ENCODE data around the gene DPH7. TPM values are rescaled to one million over a fixed set of nuclear protein-coding genes. Genes with fewer than 3 reads are reported as not detected.
A peak's percentile ranks its signal among the peaks of the same experiment; 100 is the strongest.
"Not testable (repeated sequence)": the region's sequence is repeated elsewhere in the genome, so short reads cannot be mapped to it uniquely, and the experiment has no call there.

DPH7 gene
- total RNA-seq, 1 donor, result 20.3 TPM

DNA sequence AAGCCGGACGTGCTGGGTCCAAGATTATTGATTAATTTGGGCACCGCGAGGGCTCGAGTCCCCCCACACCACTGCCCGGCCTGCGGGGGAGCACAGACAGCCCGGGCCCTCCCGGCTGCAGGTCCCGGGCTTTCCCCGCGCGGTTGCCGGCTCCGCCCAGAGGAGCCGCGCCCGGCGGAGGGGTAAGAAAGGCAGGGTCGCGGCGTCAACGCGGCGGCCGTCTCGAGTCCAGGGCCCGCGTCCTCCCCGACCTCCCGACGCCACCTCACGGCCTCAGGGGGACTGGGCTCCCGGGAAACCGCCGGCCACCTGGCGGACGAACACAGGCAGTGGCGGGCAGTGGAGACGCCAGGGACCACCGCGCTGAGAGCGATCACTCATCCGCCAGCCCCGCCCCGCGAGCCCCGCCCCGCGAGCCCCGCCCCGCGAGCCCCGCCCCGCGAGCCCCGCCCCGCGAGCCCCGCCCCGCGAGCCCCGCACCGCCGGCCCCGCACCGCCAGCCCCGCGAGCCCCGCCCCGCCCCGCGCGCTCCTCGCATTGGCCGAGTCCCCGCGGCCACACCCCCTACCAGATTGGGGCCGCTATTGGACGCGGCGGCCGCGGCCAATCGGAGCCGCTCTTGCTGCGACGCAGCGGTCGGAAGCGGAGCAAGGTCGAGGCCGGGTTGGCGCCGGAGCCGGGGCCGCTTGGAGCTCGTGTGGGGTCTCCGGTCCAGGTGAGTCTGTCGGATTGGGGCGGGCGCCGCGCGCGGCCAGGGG is 27.3 kb downstream of the DPH7 start, which contains the start of gene MRPL41:
Gene MRPL41, plus strand, starts transcription at position 616 of the 758 bp plus-strand sequence. CDS start 203 bp downstream, outside the sequence.
- no peaks in the 10 kb centered on the region for H3K27me3 ChIP-seq (ENCODE audit: insufficient read depth, low read length)
- H3K4me2 ChIP-seq (ENCODE audit: insufficient read depth, low read length), result peak within 1 kb of the TSS; percentile 86
- H3K4me1 ChIP-seq (ENCODE audit: insufficient read depth, low read length), result peaks cover 6% of the 10 kb centered on the region
- peak within 1 kb of the TSS; percentile 66 for H3K27ac ChIP-seq (ENCODE audit: low read depth, low read length)
- no peaks in the 10 kb centered on the region for H3K9me3 ChIP-seq (ENCODE audit: low read depth, low read length)
- peaks cover 14% of the 10 kb centered on the region for H3K79me2 ChIP-seq (ENCODE audit: insufficient read depth, low read length)
- H3K36me3 ChIP-seq (ENCODE audit: insufficient read depth, low read length), result peaks cover 25% of the 10 kb centered on the region
- DNase-seq (ENCODE audit: insufficient read length, low spot score, missing footprints), result peak; percentile 100
- peak within 1 kb of the TSS; percentile 78 for H2AFZ ChIP-seq (ENCODE audit: low read length)
- H3K4me3 ChIP-seq (ENCODE audit: insufficient read depth, low read length), result peak within 1 kb of the TSS; percentile 92
- TF ChIP-seq, protein P1, sequence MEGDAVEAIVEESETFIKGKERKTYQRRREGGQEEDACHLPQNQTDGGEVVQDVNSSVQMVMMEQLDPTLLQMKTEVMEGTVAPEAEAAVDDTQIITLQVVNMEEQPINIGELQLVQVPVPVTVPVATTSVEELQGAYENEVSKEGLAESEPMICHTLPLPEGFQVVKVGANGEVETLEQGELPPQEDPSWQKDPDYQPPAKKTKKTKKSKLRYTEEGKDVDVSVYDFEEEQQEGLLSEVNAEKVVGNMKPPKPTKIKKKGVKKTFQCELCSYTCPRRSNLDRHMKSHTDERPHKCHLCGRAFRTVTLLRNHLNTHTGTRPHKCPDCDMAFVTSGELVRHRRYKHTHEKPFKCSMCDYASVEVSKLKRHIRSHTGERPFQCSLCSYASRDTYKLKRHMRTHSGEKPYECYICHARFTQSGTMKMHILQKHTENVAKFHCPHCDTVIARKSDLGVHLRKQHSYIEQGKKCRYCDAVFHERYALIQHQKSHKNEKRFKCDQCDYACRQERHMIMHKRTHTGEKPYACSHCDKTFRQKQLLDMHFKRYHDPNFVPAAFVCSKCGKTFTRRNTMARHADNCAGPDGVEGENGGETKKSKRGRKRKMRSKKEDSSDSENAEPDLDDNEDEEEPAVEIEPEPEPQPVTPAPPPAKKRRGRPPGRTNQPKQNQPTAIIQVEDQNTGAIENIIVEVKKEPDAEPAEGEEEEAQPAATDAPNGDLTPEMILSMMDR (IDR thresholded peaks at IDR 0.05; ENCODE audit: extremely low read depth, low read depth, low read length), result peak; percentile 23
- H4K20me1 ChIP-seq (ENCODE audit: insufficient read depth, low read length), result peaks cover 5% of the 10 kb centered on the region

DNA sequence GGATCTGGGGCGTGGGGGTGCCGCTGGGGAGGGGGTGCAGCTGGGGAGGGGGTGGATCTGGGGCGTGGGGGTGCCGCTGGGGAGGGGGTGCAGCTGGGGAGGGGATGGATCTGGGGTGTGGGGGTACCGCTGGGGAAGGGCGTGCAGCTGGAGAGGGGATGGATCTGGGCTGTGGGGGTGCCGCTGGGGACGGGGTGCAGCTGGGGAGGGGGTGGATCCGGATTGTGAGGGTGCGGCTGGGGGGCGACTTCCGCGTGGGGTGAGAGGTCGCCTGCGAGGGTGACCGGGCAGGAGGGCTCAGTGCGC is 27.8 kb downstream of the DPH7 start:
- H3K27me3 ChIP-seq (ENCODE audit: insufficient read depth, low read length); H3K9me3 ChIP-seq (ENCODE audit: low read depth, low read length); DNase-seq (ENCODE audit: insufficient read length, low spot score, missing footprints); H3K27ac ChIP-seq (ENCODE audit: low read depth, low read length); H3K4me1 ChIP-seq (ENCODE audit: insufficient read depth, low read length); H4K20me1 ChIP-seq (ENCODE audit: insufficient read depth, low read length): not testable (repeated sequence)
- Histone ChIP-seq H3K79me2 (ENCODE audit: insufficient read depth, low read length) (peaks cover 14% of the 10 kb centered on the region), H3K4me3 (ENCODE audit: insufficient read depth, low read length) (peak overlapping the region; percentile 74), H3K4me2 (ENCODE audit: insufficient read depth, low read length) (peak overlapping the region; percentile 82), H3K36me3 (ENCODE audit: insufficient read depth, low read length) (peaks cover 19% of the 10 kb centered on the region), H2AFZ (ENCODE audit: low read length) (peak overlapping the region; percentile 72)

DNA sequence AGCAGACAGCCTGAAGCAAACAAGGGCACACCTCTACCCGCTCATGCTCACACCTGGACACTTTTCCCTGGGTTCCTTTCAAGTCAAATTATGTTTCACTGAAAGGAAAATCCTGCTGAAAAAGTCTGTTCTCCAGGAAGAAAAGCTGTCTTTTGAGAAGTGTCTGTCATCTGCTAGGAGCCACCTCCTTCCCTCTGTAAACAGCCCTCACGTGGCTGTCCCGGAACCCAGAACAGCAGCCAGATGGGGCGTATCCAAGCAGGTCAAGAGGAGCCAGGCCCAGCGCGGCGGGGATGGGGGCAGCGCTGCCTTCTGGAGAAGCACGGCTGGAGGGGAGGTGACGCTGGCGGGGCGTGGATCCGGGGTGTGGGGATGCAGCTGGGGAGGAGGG is 28.5 kb downstream of the DPH7 start, which contains the start of gene PNPLA7:
Gene PNPLA7, minus strand, starts transcription at position 172 of the 391 bp plus-strand sequence. CDS start 205 bp downstream, outside the sequence.
- Histone ChIP-seq H2AFZ (ENCODE audit: low read length) (peak within 1 kb of the TSS; percentile 72), H3K27me3 (ENCODE audit: insufficient read depth, low read length) (no peaks in the 10 kb centered on the region), H4K20me1 (ENCODE audit: insufficient read depth, low read length) (peaks cover 5% of the 10 kb centered on the region), H3K4me1 (ENCODE audit: insufficient read depth, low read length) (peaks cover 6% of the 10 kb centered on the region), H3K27ac (ENCODE audit: low read depth, low read length) (no peak within 1 kb of the TSS), H3K4me2 (ENCODE audit: insufficient read depth, low read length) (peak within 1 kb of the TSS; percentile 82), H3K79me2 (ENCODE audit: insufficient read depth, low read length) (peaks cover 14% of the 10 kb centered on the region), H3K9me3 (ENCODE audit: low read depth, low read length) (no peaks in the 10 kb centered on the region), H3K4me3 (ENCODE audit: insufficient read depth, low read length) (peak within 1 kb of the TSS; percentile 74), H3K36me3 (ENCODE audit: insufficient read depth, low read length) (peaks cover 12% of the 10 kb centered on the region)
- TF ChIP-seq, protein P1 (IDR thresholded peaks at IDR 0.05; ENCODE audit: extremely low read depth, low read depth, low read length), result no peak
- DNase-seq (ENCODE audit: insufficient read length, low spot score, missing footprints), result peak; percentile 97

DNA sequence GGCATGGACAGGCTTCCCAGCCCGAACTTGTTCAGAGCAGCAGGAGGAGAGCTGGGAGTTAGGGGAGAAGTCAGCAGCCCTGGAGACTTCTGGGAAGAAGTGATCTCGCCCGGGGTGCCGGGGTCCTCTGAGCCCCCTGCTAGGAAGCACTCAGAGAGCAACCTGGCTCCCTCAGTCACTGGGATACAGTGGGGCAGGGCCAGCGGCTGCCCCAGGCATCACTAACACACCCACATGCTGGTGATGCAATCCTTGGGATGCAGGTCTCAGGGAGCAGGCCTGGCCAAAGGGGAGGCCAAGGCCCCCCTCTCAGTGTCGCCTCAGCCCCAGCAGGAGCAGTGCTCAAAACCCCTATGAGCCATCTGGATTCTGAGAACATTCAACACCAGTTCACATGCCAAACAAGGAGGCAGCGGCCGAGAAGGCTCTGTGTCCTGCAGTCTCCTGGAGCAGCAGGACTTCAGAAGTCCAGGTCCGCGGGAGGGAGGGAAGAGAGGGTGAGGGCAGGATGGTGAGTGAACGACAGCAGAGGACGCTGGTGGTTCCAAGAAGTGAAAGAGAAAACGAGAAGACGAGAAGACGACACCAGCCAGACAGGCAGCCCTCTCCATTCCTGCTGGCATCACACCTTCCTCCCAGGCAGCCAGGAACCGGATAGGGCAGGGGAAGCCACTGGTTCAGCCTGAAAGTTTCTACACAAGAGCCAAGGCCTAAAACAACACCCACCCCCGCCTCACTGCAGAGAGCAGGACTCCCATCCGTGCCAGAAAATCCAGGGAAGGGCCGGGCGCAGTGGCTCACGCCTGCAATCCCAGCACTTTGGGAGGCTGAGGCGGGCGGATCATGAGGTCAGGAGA is 30.8 kb downstream of the DPH7 start:
- TF ChIP-seq, protein P1 (IDR thresholded peaks at IDR 0.05; ENCODE audit: extremely low read depth, low read depth, low read length), result no peak

More for the DNA sequence above, 30.8 kb downstream of the DPH7 start:
- Histone ChIP-seq H2AFZ (ENCODE audit: low read length) (no peak overlapping the region), H3K27me3 (ENCODE audit: insufficient read depth, low read length) (no peaks in the 10 kb centered on the region), H3K79me2 (ENCODE audit: insufficient read depth, low read length) (peaks cover 9% of the 10 kb centered on the region), H4K20me1 (ENCODE audit: insufficient read depth, low read length) (peaks cover 5% of the 10 kb centered on the region), H3K4me3 (ENCODE audit: insufficient read depth, low read length) (no peak overlapping the region), H3K36me3 (ENCODE audit: insufficient read depth, low read length) (no peaks in the 10 kb centered on the region), H3K27ac (ENCODE audit: low read depth, low read length) (no peak overlapping the region), H3K4me2 (ENCODE audit: insufficient read depth, low read length) (no peak overlapping the region), H3K9me3 (ENCODE audit: low read depth, low read length) (no peaks in the 10 kb centered on the region), H3K4me1 (ENCODE audit: insufficient read depth, low read length) (peaks cover 15% of the 10 kb centered on the region)
- DNase-seq (ENCODE audit: insufficient read length, low spot score, missing footprints), result peak; percentile 76
